WTC11 (cell line): ENCODE data around the gene MIB2.

Experiments used
- SMAD3 ChIP-seq: sonication (generic); formaldehyde crosslinking; IDR thresholded peaks from 2 replicates; pipeline ENCODE4 v1.8.0; 2022; ENCODE audit warnings: missing genetic modification reagents, mild to moderate bottlenecking, borderline replicate concordance
- ZNF423 ChIP-seq: fragments of 250-450 bp; sonication (Bioruptor Pico); IDR thresholded peaks from 2 replicates; pipeline ENCODE4 v2.1.2; 2022; ENCODE audit warnings: mild to moderate bottlenecking, moderate library complexity
- TF ChIP-seq, protein P1 (sequence below): fragments of 200-600 bp; IDR thresholded peaks from 2 replicates; pipeline ENCODE4 v1.8.0; 2022; ENCODE audit warnings: antibody characterized with exemption
- TF ChIP-seq, protein P2 (sequence below): sonication (generic); formaldehyde crosslinking; IDR thresholded peaks from 2 replicates; pipeline ENCODE4 v1.8.0; 2022; ENCODE audit warnings: mild to moderate bottlenecking, missing genetic modification reagents
- TF ChIP-seq, protein P3 (sequence below): fragments of 250-450 bp; sonication (Bioruptor Pico); conservative IDR thresholded peaks from 2 replicates; pipeline ENCODE4 v1.9.0; 2021; ENCODE audit warnings: mild to moderate bottlenecking
- TF ChIP-seq, protein P4 (sequence below): sonication (generic); formaldehyde crosslinking; IDR thresholded peaks from 2 replicates; pipeline ENCODE4 v1.8.1; 2022; ENCODE audit warnings: mild to moderate bottlenecking, missing genetic modification reagents, moderate library complexity, borderline replicate concordance

DNA sequence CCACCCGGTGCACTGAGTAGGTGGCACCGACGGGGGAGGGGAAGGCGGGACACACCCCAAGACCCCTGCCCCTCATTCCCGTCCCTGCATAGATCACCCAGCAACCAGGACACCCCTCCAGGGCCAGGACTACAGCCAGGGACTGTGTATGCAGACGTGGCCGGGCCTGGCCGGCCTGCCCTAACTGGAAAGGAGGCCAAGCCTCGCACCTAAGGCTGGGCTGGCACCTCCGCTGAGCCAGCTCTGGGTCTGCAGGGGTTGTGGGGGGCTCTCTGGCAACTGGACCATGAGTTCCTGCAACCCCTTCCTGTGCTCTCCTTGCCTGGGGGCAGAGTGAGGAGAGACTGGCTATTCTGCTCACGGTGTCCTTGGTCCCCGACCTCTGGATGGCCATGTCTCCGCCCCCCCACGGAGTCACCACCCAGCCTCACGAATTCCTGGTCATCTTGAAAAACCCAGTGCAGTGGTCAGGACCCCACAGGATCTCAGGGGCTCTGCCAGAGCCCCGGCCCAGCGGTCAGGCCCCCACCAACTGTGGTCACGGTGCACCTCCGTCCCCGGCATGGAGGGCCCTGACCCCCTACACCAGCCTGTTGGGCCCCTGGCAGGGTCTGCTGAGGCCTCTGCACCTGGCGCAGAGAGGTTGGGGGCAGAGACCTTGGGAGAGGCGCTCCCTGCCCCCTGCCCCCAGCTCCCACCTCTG is 14.3 kb upstream of the MIB2 start:
- TF ChIP-seq, protein P1, sequence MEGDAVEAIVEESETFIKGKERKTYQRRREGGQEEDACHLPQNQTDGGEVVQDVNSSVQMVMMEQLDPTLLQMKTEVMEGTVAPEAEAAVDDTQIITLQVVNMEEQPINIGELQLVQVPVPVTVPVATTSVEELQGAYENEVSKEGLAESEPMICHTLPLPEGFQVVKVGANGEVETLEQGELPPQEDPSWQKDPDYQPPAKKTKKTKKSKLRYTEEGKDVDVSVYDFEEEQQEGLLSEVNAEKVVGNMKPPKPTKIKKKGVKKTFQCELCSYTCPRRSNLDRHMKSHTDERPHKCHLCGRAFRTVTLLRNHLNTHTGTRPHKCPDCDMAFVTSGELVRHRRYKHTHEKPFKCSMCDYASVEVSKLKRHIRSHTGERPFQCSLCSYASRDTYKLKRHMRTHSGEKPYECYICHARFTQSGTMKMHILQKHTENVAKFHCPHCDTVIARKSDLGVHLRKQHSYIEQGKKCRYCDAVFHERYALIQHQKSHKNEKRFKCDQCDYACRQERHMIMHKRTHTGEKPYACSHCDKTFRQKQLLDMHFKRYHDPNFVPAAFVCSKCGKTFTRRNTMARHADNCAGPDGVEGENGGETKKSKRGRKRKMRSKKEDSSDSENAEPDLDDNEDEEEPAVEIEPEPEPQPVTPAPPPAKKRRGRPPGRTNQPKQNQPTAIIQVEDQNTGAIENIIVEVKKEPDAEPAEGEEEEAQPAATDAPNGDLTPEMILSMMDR, result no peak
- TF ChIP-seq, protein P2, sequence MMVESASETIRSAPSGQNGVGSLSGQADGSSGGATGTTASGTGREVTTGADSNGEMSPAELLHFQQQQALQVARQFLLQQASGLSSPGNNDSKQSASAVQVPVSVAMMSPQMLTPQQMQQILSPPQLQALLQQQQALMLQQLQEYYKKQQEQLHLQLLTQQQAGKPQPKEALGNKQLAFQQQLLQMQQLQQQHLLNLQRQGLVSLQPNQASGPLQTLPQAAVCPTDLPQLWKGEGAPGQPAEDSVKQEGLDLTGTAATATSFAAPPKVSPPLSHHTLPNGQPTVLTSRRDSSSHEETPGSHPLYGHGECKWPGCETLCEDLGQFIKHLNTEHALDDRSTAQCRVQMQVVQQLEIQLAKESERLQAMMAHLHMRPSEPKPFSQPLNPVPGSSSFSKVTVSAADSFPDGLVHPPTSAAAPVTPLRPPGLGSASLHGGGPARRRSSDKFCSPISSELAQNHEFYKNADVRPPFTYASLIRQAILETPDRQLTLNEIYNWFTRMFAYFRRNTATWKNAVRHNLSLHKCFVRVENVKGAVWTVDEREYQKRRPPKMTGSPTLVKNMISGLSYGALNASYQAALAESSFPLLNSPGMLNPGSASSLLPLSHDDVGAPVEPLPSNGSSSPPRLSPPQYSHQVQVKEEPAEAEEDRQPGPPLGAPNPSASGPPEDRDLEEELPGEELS (CRISPR knock-in tag), result no peak
- TF ChIP-seq ZNF423 (CRISPR knock-in tag) (no peak), SMAD3 (no peak)
- TF ChIP-seq, protein P3, sequence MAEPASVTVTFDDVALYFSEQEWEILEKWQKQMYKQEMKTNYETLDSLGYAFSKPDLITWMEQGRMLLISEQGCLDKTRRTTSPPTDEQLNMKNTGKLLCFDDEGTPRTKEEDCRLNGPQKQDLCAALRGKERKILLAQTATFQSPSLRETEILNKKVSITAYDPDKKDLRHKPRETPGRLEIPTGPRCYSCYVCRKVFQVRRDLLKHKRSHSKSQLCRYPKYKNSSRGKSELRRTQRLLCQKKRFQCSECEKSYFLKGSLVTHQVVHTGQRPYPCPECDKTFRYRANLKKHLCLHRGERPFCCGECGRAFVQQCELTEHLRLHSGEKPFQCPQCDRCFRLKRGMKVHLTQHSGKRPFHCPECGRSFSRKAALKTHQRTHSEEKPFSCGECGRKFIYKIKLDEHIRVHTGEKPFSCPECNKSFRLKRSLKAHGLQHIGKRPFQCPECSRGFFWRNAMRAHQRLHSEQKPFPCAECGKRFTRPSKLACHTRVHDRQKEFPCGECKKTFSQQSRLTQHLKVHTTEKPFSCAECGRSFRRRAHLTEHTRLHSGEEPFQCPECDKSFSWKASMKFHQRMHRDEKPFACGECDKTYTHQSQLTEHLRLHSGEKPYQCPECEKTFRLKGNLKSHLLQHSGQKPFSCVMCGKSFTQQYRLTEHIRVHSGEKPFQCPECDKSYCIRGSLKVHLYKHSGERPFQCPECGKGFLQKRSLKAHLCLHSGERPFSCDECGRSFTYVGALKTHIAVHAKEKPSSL, result no peak
- TF ChIP-seq, protein P4, sequence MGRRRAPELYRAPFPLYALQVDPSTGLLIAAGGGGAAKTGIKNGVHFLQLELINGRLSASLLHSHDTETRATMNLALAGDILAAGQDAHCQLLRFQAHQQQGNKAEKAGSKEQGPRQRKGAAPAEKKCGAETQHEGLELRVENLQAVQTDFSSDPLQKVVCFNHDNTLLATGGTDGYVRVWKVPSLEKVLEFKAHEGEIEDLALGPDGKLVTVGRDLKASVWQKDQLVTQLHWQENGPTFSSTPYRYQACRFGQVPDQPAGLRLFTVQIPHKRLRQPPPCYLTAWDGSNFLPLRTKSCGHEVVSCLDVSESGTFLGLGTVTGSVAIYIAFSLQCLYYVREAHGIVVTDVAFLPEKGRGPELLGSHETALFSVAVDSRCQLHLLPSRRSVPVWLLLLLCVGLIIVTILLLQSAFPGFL, result no peak
